Spleen (tissue), 7 donors: ENCODE measurements around the gene ARFIP1.

Experiments used
- POLR2AphosphoS5 ChIP-seq, 3 donors: sonication (generic); formaldehyde crosslinking; IDR thresholded peaks; one replicate each; pipeline ENCODE4 v1.5.1; 2017; ENCODE audit warnings: antibody characterized with exemption in 3 of 3
- TF ChIP-seq, protein P1 (sequence below), 11 experiments: fragments of 200-600 bp in 7 of 11; fragments of 450-650 bp in 4 of 11; sonication (generic) in 4 of 11; IDR thresholded peaks in 8 of 11; conservative IDR thresholded peaks in 3 of 11; 1 replicate in 7 of 11; 2 replicates in 4 of 11; pipeline versions ENCODE4 v1.4.0 to v1.8.0; 2016 to 2021; ENCODE audit warnings: antibody characterized with exemption in 11 of 11, inconsistent platforms in 4 of 11, mild to moderate bottlenecking in 1 of 11
- donor health status: DM: no; HTN: no; CAD: no; lungs with moderate emphysema.
- donor health status: DM: no; HTN: no; CAD: no.
- donor health status: DM: no; HTN: no; CAD: no.

DNA sequence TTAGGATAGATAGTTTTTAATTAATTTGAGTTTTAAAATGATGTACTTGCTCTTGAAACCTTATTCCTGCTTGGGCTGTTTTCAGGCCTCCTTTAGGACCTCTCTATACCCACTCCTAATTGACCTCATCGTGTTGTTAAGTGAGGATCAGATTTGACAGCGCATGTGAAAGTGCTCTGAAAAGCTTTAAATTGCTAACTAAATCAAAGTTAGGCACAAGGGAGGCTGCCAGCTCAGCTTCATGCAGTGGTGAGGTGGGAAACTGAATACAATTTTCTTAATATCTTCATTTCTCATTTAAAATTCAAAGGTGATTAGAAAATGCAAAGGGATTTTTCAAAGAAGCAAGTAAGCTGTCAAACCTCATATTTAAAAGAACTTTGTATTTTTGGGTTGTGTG lies 176.4 kb downstream of the ARFIP1 start:
- no peak for TF ChIP-seq POLR2AphosphoS5 (IDR thresholded peaks at IDR 0.05)
- TF ChIP-seq, protein P1, sequence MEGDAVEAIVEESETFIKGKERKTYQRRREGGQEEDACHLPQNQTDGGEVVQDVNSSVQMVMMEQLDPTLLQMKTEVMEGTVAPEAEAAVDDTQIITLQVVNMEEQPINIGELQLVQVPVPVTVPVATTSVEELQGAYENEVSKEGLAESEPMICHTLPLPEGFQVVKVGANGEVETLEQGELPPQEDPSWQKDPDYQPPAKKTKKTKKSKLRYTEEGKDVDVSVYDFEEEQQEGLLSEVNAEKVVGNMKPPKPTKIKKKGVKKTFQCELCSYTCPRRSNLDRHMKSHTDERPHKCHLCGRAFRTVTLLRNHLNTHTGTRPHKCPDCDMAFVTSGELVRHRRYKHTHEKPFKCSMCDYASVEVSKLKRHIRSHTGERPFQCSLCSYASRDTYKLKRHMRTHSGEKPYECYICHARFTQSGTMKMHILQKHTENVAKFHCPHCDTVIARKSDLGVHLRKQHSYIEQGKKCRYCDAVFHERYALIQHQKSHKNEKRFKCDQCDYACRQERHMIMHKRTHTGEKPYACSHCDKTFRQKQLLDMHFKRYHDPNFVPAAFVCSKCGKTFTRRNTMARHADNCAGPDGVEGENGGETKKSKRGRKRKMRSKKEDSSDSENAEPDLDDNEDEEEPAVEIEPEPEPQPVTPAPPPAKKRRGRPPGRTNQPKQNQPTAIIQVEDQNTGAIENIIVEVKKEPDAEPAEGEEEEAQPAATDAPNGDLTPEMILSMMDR (IDR thresholded peaks at IDR 0.05 in 8 of 11, conservative IDR thresholded peaks at IDR 0.05 in 3 of 11), result no peak
